Gastrocnemius medialis (tissue), 4 donors: ENCODE measurements around the gene SFMBT1.

Experiments used
- POLR2A ChIP-seq, 2 donors: fragments of 450-650 bp; IDR thresholded peaks; one replicate each; pipeline ENCODE4 v1.6.1; 2017; ENCODE audit warnings: antibody characterized with exemption in 2 of 2, mild to moderate bottlenecking in 2 of 2, moderate library complexity in 2 of 2
- TF ChIP-seq, protein P1 (sequence below), 5 experiments: fragments of 450-650 bp in 3 of 5; fragments of 200-600 bp in 2 of 5; sonication (generic) in 2 of 5; IDR thresholded peaks in 4 of 5; conservative IDR thresholded peaks in 1 of 5; 1 replicate in 4 of 5; 2 replicates in 1 of 5; pipeline ENCODE4 v1.5.1; 2016 to 2019; ENCODE audit warnings: antibody characterized with exemption in 5 of 5, mild to moderate bottlenecking in 3 of 5, moderate library complexity in 3 of 5

DNA sequence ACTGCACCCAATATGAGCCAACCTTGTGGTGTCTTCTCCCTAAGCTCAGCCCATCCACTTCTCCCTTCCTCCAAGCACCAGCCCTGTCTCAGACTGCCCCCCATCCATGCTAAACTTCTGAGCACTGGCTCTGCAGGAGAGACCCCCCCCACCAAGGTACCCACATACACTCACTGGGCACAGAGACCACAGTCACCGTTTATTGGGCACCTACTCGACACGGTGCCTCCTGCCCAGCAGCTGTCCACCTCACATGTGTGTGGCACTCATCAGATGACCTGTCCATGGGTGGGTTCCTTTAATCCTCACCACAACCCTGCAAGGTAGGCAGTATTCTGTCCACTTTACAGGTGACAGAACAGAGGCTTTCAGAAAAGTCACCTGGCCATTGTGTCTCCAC lies 22.3 kb upstream of the SFMBT1 start:
- TF ChIP-seq, protein P1, sequence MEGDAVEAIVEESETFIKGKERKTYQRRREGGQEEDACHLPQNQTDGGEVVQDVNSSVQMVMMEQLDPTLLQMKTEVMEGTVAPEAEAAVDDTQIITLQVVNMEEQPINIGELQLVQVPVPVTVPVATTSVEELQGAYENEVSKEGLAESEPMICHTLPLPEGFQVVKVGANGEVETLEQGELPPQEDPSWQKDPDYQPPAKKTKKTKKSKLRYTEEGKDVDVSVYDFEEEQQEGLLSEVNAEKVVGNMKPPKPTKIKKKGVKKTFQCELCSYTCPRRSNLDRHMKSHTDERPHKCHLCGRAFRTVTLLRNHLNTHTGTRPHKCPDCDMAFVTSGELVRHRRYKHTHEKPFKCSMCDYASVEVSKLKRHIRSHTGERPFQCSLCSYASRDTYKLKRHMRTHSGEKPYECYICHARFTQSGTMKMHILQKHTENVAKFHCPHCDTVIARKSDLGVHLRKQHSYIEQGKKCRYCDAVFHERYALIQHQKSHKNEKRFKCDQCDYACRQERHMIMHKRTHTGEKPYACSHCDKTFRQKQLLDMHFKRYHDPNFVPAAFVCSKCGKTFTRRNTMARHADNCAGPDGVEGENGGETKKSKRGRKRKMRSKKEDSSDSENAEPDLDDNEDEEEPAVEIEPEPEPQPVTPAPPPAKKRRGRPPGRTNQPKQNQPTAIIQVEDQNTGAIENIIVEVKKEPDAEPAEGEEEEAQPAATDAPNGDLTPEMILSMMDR (IDR thresholded peaks at IDR 0.05 in 4 of 5, conservative IDR thresholded peaks at IDR 0.05 in 1 of 5) = no peak
- no peak for TF ChIP-seq POLR2A (IDR thresholded peaks at IDR 0.05)
